H1 (cell line): ENCODE measurements around the gene MYO3A. TPM values are rescaled to one million over a fixed set of nuclear protein-coding genes. Genes with fewer than 3 reads are reported as not detected.

Experiments
- CTCF ChIA-PET: fragments of 300-600 bp; sonication (Branson Sonifier 250); formaldehyde crosslinking; loops from one replicate; lab custom pipeline; 2021; ENCODE audit not compliant: partially characterized antibody; lab: Charles Lee
- POLR2A ChIA-PET: fragments of 300-600 bp; sonication (Branson Sonifier 250); formaldehyde crosslinking; loops from one replicate; lab custom pipeline; 2021; ENCODE audit warnings: inconsistent platforms; ENCODE audit not compliant: partially characterized antibody; lab: Charles Lee
- DNase-seq, 2 experiments: peaks; one replicate each; pipeline versions ENCODE4 v3.0.0 to v3.0.0-alpha.2; 2010 to 2022; ENCODE audit warnings: low spot score in 2 of 2, low read depth in 1 of 2, mixed read lengths in 1 of 2
- FAIRE-seq: peaks from 2 replicates; lab custom pipeline; 2011; peaks lifted over from hg19 to GRCh38; lab: Jason Lieb, UNC
- H2AFZ ChIP-seq: 2 replicates; pipeline ENCODE4 v1.8.1; 2012; ENCODE audit warnings: low read length, inconsistent platforms
- H2AK5ac ChIP-seq: 2 replicates; pipeline ENCODE4 v1.6.1; 2013; ENCODE audit warnings: low read depth, low read length
- H2BK120ac ChIP-seq: replicated peaks from 2 replicates; pipeline ENCODE3; 2013; ENCODE audit warnings: low read depth, low read length, inconsistent platforms
- H2BK12ac ChIP-seq: 2 replicates; pipeline ENCODE4 v1.6.1; 2013; ENCODE audit warnings: low read depth, low read length
- H2BK15ac ChIP-seq: 2 replicates; pipeline ENCODE4 v1.6.1; 2013; ENCODE audit warnings: low read length
- H2BK20ac ChIP-seq: 2 replicates; pipeline ENCODE4 v1.6.1; 2013; ENCODE audit warnings: low read length
- H2BK5ac ChIP-seq: 2 replicates; pipeline ENCODE4 v1.6.1; 2013; ENCODE audit warnings: low read depth, low read length
- H3K14ac ChIP-seq: 2 replicates; pipeline ENCODE4 v1.6.1; 2013; ENCODE audit warnings: inconsistent platforms; ENCODE audit not compliant: insufficient read length
- H3K18ac ChIP-seq: 2 replicates; pipeline ENCODE4 v1.6.1; 2013; ENCODE audit warnings: low read length; ENCODE audit errors: extremely low read depth
- H3K23ac ChIP-seq: 2 replicates; pipeline ENCODE4 v1.6.1; 2013; ENCODE audit warnings: inconsistent platforms; ENCODE audit not compliant: insufficient read length
- H3K23me2 ChIP-seq: 2 replicates; pipeline ENCODE4 v1.6.1; 2013; ENCODE audit warnings: low read depth, low read length
- H3K27ac ChIP-seq: 2 replicates; pipeline ENCODE4 v1.6.1; 2011; ENCODE audit warnings: low read depth, low read length, inconsistent platforms
- H3K27me3 ChIP-seq, 4 experiments: replicated peaks in 1 of 4; 1 replicate in 1 of 4; 2 replicates in 3 of 4; pipeline versions ENCODE4 v1.6.1 to v1.8.1; 2011 to 2013; ENCODE audit warnings: low read length in 3 of 4, mild to moderate bottlenecking in 3 of 4, inconsistent platforms in 2 of 4, mixed read lengths in 2 of 4, moderate library complexity in 1 of 4; ENCODE audit not compliant: control insufficient read depth in 3 of 4, insufficient read depth in 3 of 4; ENCODE audit errors: extremely low read depth in 1 of 4
- H3K36me3 ChIP-seq, 4 experiments: 2 replicates each; pipeline versions ENCODE4 v1.6.1 to v1.8.1; 2011 to 2013; ENCODE audit warnings: mild to moderate bottlenecking in 4 of 4, low read length in 3 of 4, moderate library complexity in 2 of 4, control low read depth in 1 of 4, inconsistent platforms in 1 of 4; ENCODE audit not compliant: insufficient read depth in 4 of 4, control insufficient read depth in 2 of 4
- H3K4ac ChIP-seq: replicated peaks from 2 replicates; pipeline ENCODE3; 2013; ENCODE audit warnings: low read length, low read depth, mixed read lengths, inconsistent platforms; ENCODE audit not compliant: insufficient read length
- H3K4me1 ChIP-seq, 4 experiments: replicated peaks in 1 of 4; 1 replicate in 1 of 4; 2 replicates in 3 of 4; pipeline versions ENCODE4 v1.6.1 to v1.8.1; 2011 to 2013; ENCODE audit warnings: low read length in 3 of 4, inconsistent platforms in 2 of 4, mixed read lengths in 1 of 4; ENCODE audit not compliant: insufficient read depth in 4 of 4, control insufficient read depth in 3 of 4
- H3K4me2 ChIP-seq, 2 experiments: 2 replicates each; pipeline versions ENCODE4 v1.6.1 to v1.8.1; 2011 to 2013; ENCODE audit warnings: low read depth in 2 of 2, low read length in 2 of 2, control low read depth in 1 of 2, inconsistent platforms in 1 of 2, mild to moderate bottlenecking in 1 of 2; ENCODE audit not compliant: insufficient read depth in 1 of 2
- H3K4me3 ChIP-seq, 4 experiments: fragments of 200-600, 300-600 bp in 1 of 4; sonication (generic), shearing (Covaris generic), sonication (Bioruptor Twin) in 1 of 4; 2 replicates each; pipeline versions ENCODE4 v1.5.1 to v1.8.1; 2011 to 2016; ENCODE audit warnings: low read length in 4 of 4, low read depth in 3 of 4, control low read depth in 2 of 4, inconsistent platforms in 2 of 4, mild to moderate bottlenecking in 2 of 4, mixed read lengths in 1 of 4, moderate library complexity in 1 of 4; ENCODE audit not compliant: insufficient read depth in 2 of 4; ENCODE audit errors: extremely low read depth in 1 of 4
- H3K56ac ChIP-seq: replicated peaks from 2 replicates; pipeline ENCODE3; 2013; ENCODE audit warnings: low read depth, mild to moderate bottlenecking, mixed read lengths, low read length, inconsistent platforms; ENCODE audit not compliant: insufficient read length
- H3K79me1 ChIP-seq: 2 replicates; pipeline ENCODE4 v1.6.1; 2013; ENCODE audit warnings: low read depth, low read length, control low read depth
- H3K79me2 ChIP-seq, 2 experiments: 2 replicates each; pipeline versions ENCODE4 v1.6.1 to v1.8.1; 2012 to 2013; ENCODE audit warnings: low read length in 2 of 2, mild to moderate bottlenecking in 2 of 2, inconsistent platforms in 1 of 2; ENCODE audit not compliant: insufficient read depth in 2 of 2, control insufficient read depth in 1 of 2
- H3K9ac ChIP-seq, 4 experiments: replicated peaks in 1 of 4; 1 replicate in 1 of 4; 2 replicates in 3 of 4; pipeline versions ENCODE4 v1.6.1 to v1.8.1; 2011 to 2013; ENCODE audit warnings: low read depth in 3 of 4, low read length in 3 of 4, control low read depth in 2 of 4, mild to moderate bottlenecking in 2 of 4, moderate library complexity in 2 of 4, inconsistent platforms in 1 of 4; ENCODE audit errors: extremely low read depth in 1 of 4
- H3K9me3 ChIP-seq, 2 experiments: 2 replicates each; pipeline versions ENCODE4 v1.6.1 to v1.8.1; 2012 to 2013; ENCODE audit warnings: mild to moderate bottlenecking in 2 of 2, moderate library complexity in 2 of 2, control low read depth in 1 of 2, inconsistent platforms in 1 of 2, low read depth in 1 of 2, low read length in 1 of 2, mixed read lengths in 1 of 2; ENCODE audit not compliant: insufficient read depth in 2 of 2
- H4K20me1 ChIP-seq, 2 experiments: replicated peaks in 1 of 2; 2 replicates each; pipeline versions ENCODE3 to v1.8.1; 2011 to 2013; ENCODE audit warnings: inconsistent platforms in 2 of 2, low read length in 2 of 2, mild to moderate bottlenecking in 1 of 2; ENCODE audit not compliant: insufficient read depth in 2 of 2, control insufficient read depth in 1 of 2
- H4K5ac ChIP-seq: 2 replicates; pipeline ENCODE4 v1.6.1; 2013; ENCODE audit warnings: low read length, low read depth, mixed read lengths, inconsistent platforms; ENCODE audit not compliant: insufficient read length
- H4K8ac ChIP-seq: 2 replicates; pipeline ENCODE4 v1.8.0; 2013; ENCODE audit warnings: mild to moderate bottlenecking, moderate library complexity, low read length, inconsistent platforms; ENCODE audit not compliant: insufficient read depth; ENCODE audit errors: extremely low read depth
- H4K91ac ChIP-seq: replicated peaks from 2 replicates; pipeline ENCODE3; 2013; ENCODE audit warnings: low read length, mixed read lengths, inconsistent platforms; ENCODE audit not compliant: insufficient read length
- BCL11A ChIP-seq, 2 experiments: IDR thresholded peaks; one replicate each; pipeline ENCODE4 v1.6.1; 2011; ENCODE audit warnings: low read depth in 2 of 2, low read length in 2 of 2, mild to moderate bottlenecking in 2 of 2
- CEBPB ChIP-seq: IDR thresholded peaks from 2 replicates; pipeline ENCODE4 v1.6.1; 2012; ENCODE audit warnings: low read depth, low read length
- CHD1 ChIP-seq: IDR thresholded peaks from 2 replicates; pipeline ENCODE4 v1.6.1; 2012; ENCODE audit warnings: low read depth, low read length, improper control_type of control experiment
- HDAC6 ChIP-seq: IDR thresholded peaks from one replicate; pipeline ENCODE4 v1.7.1; 2012; ENCODE audit warnings: low read depth, mild to moderate bottlenecking, inconsistent platforms, low read length, moderate library complexity
- JUND ChIP-seq: IDR thresholded peaks from 2 replicates; pipeline ENCODE4 v1.6.1; 2011; ENCODE audit warnings: mild to moderate bottlenecking, improper control_type of control experiment, low read length
- KDM4A ChIP-seq: IDR thresholded peaks from one replicate; pipeline ENCODE4 v1.7.1; 2012; ENCODE audit warnings: low read depth, mild to moderate bottlenecking, moderate library complexity, low read length, inconsistent platforms; ENCODE audit not compliant: severe bottlenecking
- POU5F1 ChIP-seq: IDR thresholded peaks from 2 replicates; pipeline ENCODE4 v1.6.1; 2011; ENCODE audit warnings: low read depth, mild to moderate bottlenecking, low read length, moderate library complexity
- RFX5 ChIP-seq: IDR thresholded peaks from 2 replicates; pipeline ENCODE4 v1.6.1; 2011; ENCODE audit warnings: low read depth, low read length, improper control_type of control experiment, borderline replicate concordance
- RNF2 ChIP-seq: fragments of 200-900, 300-1000 bp; sonication (generic); IDR thresholded peaks from 2 replicates; pipeline ENCODE4 v1.7.1; 2016; ENCODE audit warnings: borderline replicate concordance, low read depth, mild to moderate bottlenecking, antibody characterized with exemption, low read length; ENCODE audit not compliant: poor library complexity, severe bottlenecking; ENCODE audit errors: missing control alignments
- SAP30 ChIP-seq: fragments of 300-600 bp; sonication (generic); IDR thresholded peaks from 2 replicates; pipeline ENCODE4 v1.7.1; 2012; ENCODE audit warnings: low read length, moderate library complexity, mild to moderate bottlenecking, inconsistent platforms; ENCODE audit not compliant: insufficient read depth, insufficient replicate concordance
- SIN3A ChIP-seq, 2 experiments: IDR thresholded peaks in 1 of 2; conservative IDR thresholded peaks in 1 of 2; 2 replicates each; pipeline ENCODE4 v1.6.1; 2011 to 2012; ENCODE audit warnings: low read length in 2 of 2, improper control_type of control experiment in 1 of 2, low read depth in 1 of 2, mild to moderate bottlenecking in 1 of 2
- SP2 ChIP-seq: IDR thresholded peaks from 2 replicates; pipeline ENCODE4 v1.6.1; 2012; ENCODE audit warnings: mild to moderate bottlenecking, low read length, inconsistent platforms
- TAF7 ChIP-seq: optimal IDR thresholded peaks from 2 replicates; pipeline ENCODE3; 2011; ENCODE audit warnings: low read depth, mild to moderate bottlenecking, inconsistent platforms, low read length, moderate library complexity, borderline replicate concordance
- TCF12 ChIP-seq: IDR thresholded peaks from 2 replicates; pipeline ENCODE4 v1.6.1; 2011; ENCODE audit warnings: low read depth, mild to moderate bottlenecking, low read length
- TEAD4 ChIP-seq: IDR thresholded peaks from 2 replicates; pipeline ENCODE4 v1.6.1; 2012; ENCODE audit warnings: low read depth, low read length, inconsistent platforms, mixed read lengths
- WGBS, 2 experiments: shearing (Covaris generic) in 1 of 2; methylation state at CpG; one replicate each; pipeline versions ENCODE4 v1.1.6 to v1.1.7; 2013 to 2015; ENCODE audit warnings: low lambda C conversion rate in 2 of 2, mixed read lengths in 2 of 2, inconsistent platforms in 1 of 2, low coverage in 1 of 2, missing lambda C conversion rate in 1 of 2; ENCODE audit not compliant: insufficient replicate concordance in 2 of 2, insufficient coverage in 1 of 2, insufficient read length in 1 of 2; ENCODE audit errors: extremely low coverage in 1 of 2, missing lambda C conversion rate in 1 of 2; 5-methylcytosine and 5-hydroxymethylcytosine counted together
- polyA plus RNA-seq, 7 experiments: library from polyadenylated mRNA; depleted of rRNA in 3 of 7; stranded (reverse) in 5 of 7; unstranded in 2 of 7; fragments of >200 nt in 5 of 7; fragments of 200-250 nt in 2 of 7; gene quantifications; 1 replicate in 5 of 7; 2 replicates in 1 of 7; 4 replicates in 1 of 7; pipeline versions ENCODE4 v1.2.1 to v1.2.3, GENCODE V29; 2011 to 2013; ENCODE audit warnings: missing spikeins in 2 of 7, mixed read lengths in 2 of 7
- total RNA-seq: library from RNA; stranded (reverse); fragmentation: NEBNext Ultra II Directional; extraction: Animal tissue kit (Norgen Biotek cat#: 25700); gene quantifications from 2 replicates; pipeline ENCODE4 v1.2.1, GENCODE V29; 2021

Gene MYO3A
- total and polyA plus RNA-seq, 2 of the 8 experiments (the other 6 are each of a cell fraction or from before 2014, with no cell fraction given) = 3.9 to 5.3 TPM

DNA sequence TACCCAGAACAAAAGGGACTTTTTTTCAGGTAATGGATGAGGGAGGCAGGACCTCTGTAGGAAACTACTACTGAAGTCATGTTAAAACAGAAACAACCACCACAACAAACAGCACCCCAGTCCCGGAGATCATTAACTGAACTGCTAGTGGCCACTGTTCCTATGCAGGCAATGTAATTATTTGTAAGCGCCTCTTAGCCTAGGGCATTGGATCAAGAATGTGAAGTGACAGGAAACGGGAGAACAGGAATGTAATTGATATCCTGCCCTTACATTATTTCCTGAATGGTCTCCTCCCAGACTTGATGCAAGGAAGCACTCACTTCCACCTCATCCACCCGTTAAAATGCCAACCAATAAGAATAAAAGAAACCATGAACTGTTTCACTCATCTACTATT is 265.8 kb downstream of the MYO3A start:
- H3K79me1 ChIP-seq = no peaks in the 10 kb centered on the region
- no peak overlapping the region for H2AK5ac ChIP-seq
- no peak overlapping the region for H2AFZ ChIP-seq
- no peak overlapping the region for H3K4me2 ChIP-seq
- H3K18ac ChIP-seq = no peak overlapping the region
- H3K27ac ChIP-seq = no peak overlapping the region
- no peak overlapping the region for H3K56ac ChIP-seq
- 69% methylated on average over 4 of the region's 4 CpGs; no CpG with 5 or more reads in 1 of the 2 experiments for WGBS, 2 experiments
- H3K79me2 ChIP-seq = no peaks in the 10 kb centered on the region
- no peaks in the 10 kb centered on the region for H3K23me2 ChIP-seq
- H2BK20ac ChIP-seq = no peak overlapping the region
- no peak overlapping the region for H2BK5ac ChIP-seq
- H3K9me3 ChIP-seq = no peaks in the 10 kb centered on the region
- no peak overlapping the region for H2BK12ac ChIP-seq
- no peaks in the 10 kb centered on the region for H4K20me1 ChIP-seq
- no peak overlapping the region for H3K4ac ChIP-seq
- no peak overlapping the region for H2BK120ac ChIP-seq
- H3K27me3 ChIP-seq = peaks cover 0 to 1% (median 0%) of the 10 kb centered on the region in 4 experiments; a peak in 1 of 7 replicates
- FAIRE-seq = no peak
- H3K4me1 ChIP-seq = no peaks in the 10 kb centered on the region
- H3K36me3 ChIP-seq = no peaks in the 10 kb centered on the region
- CTCF ChIA-PET = no interaction called here
- no peak overlapping the region for H3K14ac ChIP-seq
- H3K23ac ChIP-seq = no peak overlapping the region
- POLR2A ChIA-PET = no interaction called here
- DNase-seq = no peak
- no peak overlapping the region for H4K8ac ChIP-seq
- H4K91ac ChIP-seq = no peak overlapping the region
- no peak overlapping the region for H2BK15ac ChIP-seq
- no peak overlapping the region for H4K5ac ChIP-seq
- no peak overlapping the region for H3K9ac ChIP-seq
- H3K4me3 ChIP-seq = no peak overlapping the region
- no peak for TF ChIP-seq KDM4A
- TF ChIP-seq JUND = no peak
- no peak for TF ChIP-seq TCF12
- TF ChIP-seq BCL11A (IDR thresholded peaks at IDR 0.05; ENCODE audit: low read depth in 2 of 2, low read length in 2 of 2) = no peak
- TF ChIP-seq TEAD4 = no peak
- TF ChIP-seq SP2 = no peak
- TF ChIP-seq RNF2 = no peak
- TF ChIP-seq CEBPB = no peak
- no peak for TF ChIP-seq TAF7
- no peak for TF ChIP-seq SAP30
- no peak for TF ChIP-seq CHD1
- TF ChIP-seq POU5F1 = no peak
- TF ChIP-seq HDAC6 = no peak
- TF ChIP-seq RFX5 = no peak
- TF ChIP-seq SIN3A (conservative IDR thresholded peaks at IDR 0.05 in 1 of 2, IDR thresholded peaks at IDR 0.05 in 1 of 2; ENCODE audit: low read depth in 1 of 2, low read length in 2 of 2) = no peak
